ENCODE data around the gene EGFR.
A peak's percentile ranks its signal among the peaks of the same experiment; 100 is the strongest.
"Not testable (repeated sequence)": the region's sequence is repeated elsewhere in the genome, so short reads cannot be mapped to it uniquely, and the experiment has no call there.

Gene EGFR

GRCh38 chr7:55016061-55016745 is 2.6 kb upstream of the EGFR start:
- DNase-seq: no peak

GRCh38 chr7:55016746-55017090 is 2.1 kb upstream of the EGFR start:
- no peak for DNase-seq

- DNase-seq: no peak
These were observed 976 bp upstream of the EGFR start for GRCh38 chr7:55017841-55018240.

- no peak for DNase-seq
These were observed 424 bp downstream of the EGFR start for GRCh38 chr7:55019191-55019690.

- peak in 1 of 2 experiments; percentile 28 for DNase-seq
These were observed 1.1 kb downstream of the EGFR start for GRCh38 chr7:55019691-55020465.

GRCh38 chr7:55020466-55020871 is 1.7 kb downstream of the EGFR start:
- no peak for DNase-seq

- no peak for DNase-seq
These were observed 2.2 kb downstream of the EGFR start for GRCh38 chr7:55021053-55021452.

GRCh38 chr7:55022002-55022985 is 3.5 kb downstream of the EGFR start:
- DNase-seq: no peak

GRCh38 chr7:55023841-55024505 is 5.2 kb downstream of the EGFR start:
- DNase-seq: no peak

GRCh38 chr7:55024776-55025175 is 6.0 kb downstream of the EGFR start:
- DNase-seq: no peak

- no peak for DNase-seq
These were observed 7.4 kb downstream of the EGFR start for GRCh38 chr7:55026086-55026790.

- no peak for DNase-seq
These were observed 8.2 kb downstream of the EGFR start for GRCh38 chr7:55026867-55027490.

- no peak for DNase-seq
These were observed 9.2 kb downstream of the EGFR start for GRCh38 chr7:55028011-55028410.

GRCh38 chr7:55030314-55030713 is 11.5 kb downstream of the EGFR start:
- no peak for DNase-seq

GRCh38 chr7:55031075-55031474 is 12.3 kb downstream of the EGFR start:
- DNase-seq: no peak

GRCh38 chr7:55032069-55032699 is 13.4 kb downstream of the EGFR start:
- DNase-seq: no peak

- no peak for DNase-seq
These were observed 14.5 kb downstream of the EGFR start for GRCh38 chr7:55033236-55033846.

GRCh38 chr7:55034776-55035175 is 16.0 kb downstream of the EGFR start:
- no peak for DNase-seq

- DNase-seq: not testable (repeated sequence)
These were observed 16.6 kb downstream of the EGFR start for GRCh38 chr7:55035410-55035809.

GRCh38 chr7:55036950-55037736 is 18.3 kb downstream of the EGFR start:
- DNase-seq: no peak

Measured in SHP77 (cell line).